ENCODE results near the gene C1QTNF3.

DNA sequence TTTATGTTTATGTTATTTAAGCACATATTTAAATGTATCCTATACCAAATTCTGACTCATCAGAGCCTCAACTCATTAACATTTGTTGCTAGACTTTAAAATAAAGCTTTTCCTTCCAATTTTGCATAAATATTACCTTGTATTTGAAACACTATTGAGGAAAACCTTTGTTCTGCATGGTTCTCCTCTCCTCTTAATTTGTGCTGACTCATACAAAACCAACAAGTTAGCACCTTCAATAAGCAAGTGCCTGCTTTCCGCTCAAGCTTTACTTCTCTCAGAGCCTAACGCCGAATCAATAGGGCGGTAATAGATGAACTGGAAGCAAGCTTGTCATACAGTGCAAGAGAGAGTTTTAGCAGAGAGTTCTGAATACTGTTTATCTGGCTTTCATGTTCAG, 43.0 kb downstream of the C1QTNF3 start:
- TF ChIP-seq, protein P1, sequence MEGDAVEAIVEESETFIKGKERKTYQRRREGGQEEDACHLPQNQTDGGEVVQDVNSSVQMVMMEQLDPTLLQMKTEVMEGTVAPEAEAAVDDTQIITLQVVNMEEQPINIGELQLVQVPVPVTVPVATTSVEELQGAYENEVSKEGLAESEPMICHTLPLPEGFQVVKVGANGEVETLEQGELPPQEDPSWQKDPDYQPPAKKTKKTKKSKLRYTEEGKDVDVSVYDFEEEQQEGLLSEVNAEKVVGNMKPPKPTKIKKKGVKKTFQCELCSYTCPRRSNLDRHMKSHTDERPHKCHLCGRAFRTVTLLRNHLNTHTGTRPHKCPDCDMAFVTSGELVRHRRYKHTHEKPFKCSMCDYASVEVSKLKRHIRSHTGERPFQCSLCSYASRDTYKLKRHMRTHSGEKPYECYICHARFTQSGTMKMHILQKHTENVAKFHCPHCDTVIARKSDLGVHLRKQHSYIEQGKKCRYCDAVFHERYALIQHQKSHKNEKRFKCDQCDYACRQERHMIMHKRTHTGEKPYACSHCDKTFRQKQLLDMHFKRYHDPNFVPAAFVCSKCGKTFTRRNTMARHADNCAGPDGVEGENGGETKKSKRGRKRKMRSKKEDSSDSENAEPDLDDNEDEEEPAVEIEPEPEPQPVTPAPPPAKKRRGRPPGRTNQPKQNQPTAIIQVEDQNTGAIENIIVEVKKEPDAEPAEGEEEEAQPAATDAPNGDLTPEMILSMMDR (IDR thresholded peaks at IDR 0.05) = no peak
- TF ChIP-seq POLR2AphosphoS5 (IDR thresholded peaks at IDR 0.05) = no peak
